CD4-positive, alpha-beta T cell (primary cell): ENCODE measurements around the gene OGG1. TPM values are rescaled to one million over a fixed set of nuclear protein-coding genes. Genes with fewer than 3 reads are reported as not detected.
"Not testable (repeated sequence)": the region's sequence is repeated elsewhere in the genome, so short reads cannot be mapped to it uniquely, and the experiment has no call there.

Source experiments
- ATAC-seq: fragments of 200-7000 bp; cut with Tn5 transposase; one replicate; pipeline ENCODE4 v1.10.0; 2022; ENCODE audit warnings: mild to moderate bottlenecking; ENCODE audit not compliant: poor library complexity
- CTCF ChIA-PET: fragments of 350-600 bp; sonication (Branson Sonifier 250); formaldehyde crosslinking; loops from one replicate; lab custom pipeline; 2021; ENCODE audit warnings: antibody characterized with exemption, inconsistent platforms; lab: Charles Lee
- POLR2A ChIA-PET: fragments of 350-600 bp; sonication (Branson Sonifier 250); formaldehyde crosslinking; loops from one replicate; lab custom pipeline; 2021; ENCODE audit warnings: antibody characterized with exemption, inconsistent platforms; lab: Charles Lee
- DNase-seq, 14 experiments: peaks; one replicate each; pipeline ENCODE4 v3.0.0-alpha.2; 2013 to 2020; ENCODE audit warnings: mixed read lengths in 2 of 14
- H3K27ac ChIP-seq, 2 donors: one replicate each; pipeline versions ENCODE4 v1.5.1 to v1.7.0; 2013; ENCODE audit warnings: low read length in 2 of 2, low read depth in 1 of 2, mild to moderate bottlenecking in 1 of 2
- H3K27me3 ChIP-seq, 2 experiments: 1 replicate in 1 of 2; 2 replicates in 1 of 2; pipeline versions ENCODE4 v1.6.1 to v1.7.0; 2013; ENCODE audit warnings: low read length in 2 of 2, control low read depth in 1 of 2, mild to moderate bottlenecking in 1 of 2, moderate library complexity in 1 of 2; ENCODE audit not compliant: insufficient read depth in 2 of 2, control insufficient read depth in 1 of 2
- H3K36me3 ChIP-seq: one replicate; pipeline ENCODE4 v1.6.1; 2013; ENCODE audit warnings: low read length, control low read depth; ENCODE audit not compliant: insufficient read depth
- H3K4me1 ChIP-seq: one replicate; pipeline ENCODE4 v1.6.1; 2013; ENCODE audit warnings: low read length, control low read depth; ENCODE audit not compliant: insufficient read depth
- H3K4me3 ChIP-seq: one replicate; pipeline ENCODE4 v1.5.1; 2013; ENCODE audit warnings: mild to moderate bottlenecking, low read length, moderate library complexity
- H3K9me3 ChIP-seq, 2 experiments: 1 replicate in 1 of 2; 2 replicates in 1 of 2; pipeline versions ENCODE4 v1.6.1 to v1.7.0; 2013; ENCODE audit warnings: low read length in 2 of 2, mild to moderate bottlenecking in 2 of 2, control low read depth in 1 of 2, moderate library complexity in 1 of 2; ENCODE audit not compliant: control insufficient read depth in 1 of 2, insufficient read depth in 1 of 2
- H3K27ac Mint-ChIP-seq: one replicate; pipeline ENCODE4 v1.8.0; 2020; ENCODE audit warnings: mixed read lengths
- H3K27me3 Mint-ChIP-seq: one replicate; pipeline ENCODE4 v1.8.0; 2021; ENCODE audit warnings: mixed read lengths
- H3K36me3 Mint-ChIP-seq: one replicate; pipeline ENCODE4 v1.8.0; 2021; ENCODE audit warnings: low read depth, mixed read lengths
- H3K4me1 Mint-ChIP-seq: one replicate; pipeline ENCODE4 v1.8.0; 2021; ENCODE audit warnings: low read depth, mixed read lengths
- H3K4me3 Mint-ChIP-seq: one replicate; pipeline ENCODE4 v1.8.0; 2020; ENCODE audit warnings: mild to moderate bottlenecking, mixed read lengths
- H3K9me3 Mint-ChIP-seq: one replicate; pipeline ENCODE4 v1.8.0; 2020; ENCODE audit warnings: mixed read lengths
- intact Hi-C, 2 experiments: fragments of 100-400 bp; cut with DNase I in 1 of 2; cut with micrococcal nuclease in 1 of 2; formaldehyde crosslinking; loops; one replicate each; pipeline versions ENCODE4 v1.15.1 to v1.9.0; 2023 to 2025; cut with DNase I, micrococcal nuclease
- total RNA-seq, 174 experiments: library from RNA in 2 of 174; stranded (reverse) in 2 of 174; gene quantifications; one replicate each; pipeline ENCODE4 v1.2.3 and lab custom pipeline; 2021 to 2026
- TF ChIP-seq, protein P1 (sequence below): fragments of 200-600 bp; IDR thresholded peaks from one replicate; pipeline ENCODE4 v1.8.0; 2022; ENCODE audit warnings: antibody characterized with exemption, mild to moderate bottlenecking

OGG1 gene
- total RNA-seq, 2 experiments from 2014 or later = 7.1 to 8.9 TPM

DNA sequence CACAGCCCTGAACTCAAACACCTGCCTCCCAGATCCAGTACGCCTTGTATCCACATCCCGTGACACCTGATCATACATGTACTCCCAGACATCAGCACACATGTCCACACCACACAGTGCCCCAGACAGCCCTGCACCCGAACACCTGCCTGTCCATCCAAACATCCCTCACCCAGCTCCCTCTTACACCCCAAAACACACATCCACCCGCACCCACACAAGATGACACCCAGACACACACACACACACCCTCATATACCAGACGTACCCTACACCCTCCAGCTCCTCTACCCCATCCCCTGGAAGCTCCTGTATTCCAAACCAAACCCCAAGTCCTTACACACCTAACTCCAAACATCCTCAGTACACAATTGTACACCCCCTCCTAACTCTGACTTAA is 19.3 kb downstream of the OGG1 start:
- no peak overlapping the region for H3K27ac ChIP-seq
- ATAC-seq = no peak
- Mint-ChIP-seq H3K36me3 (no peaks in the 10 kb centered on the region), H3K27me3 (no peaks in the 10 kb centered on the region), H3K9me3 (no peaks in the 10 kb centered on the region), H3K4me3 (peak overlapping the region; percentile 12), H3K27ac (peak overlapping the region; percentile 16), H3K4me1 (peaks cover 18% of the 10 kb centered on the region)
- H3K4me1 ChIP-seq = peaks cover 29% of the 10 kb centered on the region
- H3K36me3 ChIP-seq = no peaks in the 10 kb centered on the region
- H3K9me3 ChIP-seq = no peaks in the 10 kb centered on the region
- intact Hi-C loops = no loop called here
- no peaks in the 10 kb centered on the region for H3K27me3 ChIP-seq
- ChIA-PET POLR2A (interaction anchor here (1.2 to 2.7 kb wide), 3 partner anchors 11 to 24 kb away, joined by 6 to 11 read pairs (median 7); partner anchors contain the start of genes ARPC4, OGG1 and TADA3), CTCF (no interaction called here)
- DNase-seq = no peak
- peak overlapping the region; percentile 53 for H3K4me3 ChIP-seq
- TF ChIP-seq, protein P1, sequence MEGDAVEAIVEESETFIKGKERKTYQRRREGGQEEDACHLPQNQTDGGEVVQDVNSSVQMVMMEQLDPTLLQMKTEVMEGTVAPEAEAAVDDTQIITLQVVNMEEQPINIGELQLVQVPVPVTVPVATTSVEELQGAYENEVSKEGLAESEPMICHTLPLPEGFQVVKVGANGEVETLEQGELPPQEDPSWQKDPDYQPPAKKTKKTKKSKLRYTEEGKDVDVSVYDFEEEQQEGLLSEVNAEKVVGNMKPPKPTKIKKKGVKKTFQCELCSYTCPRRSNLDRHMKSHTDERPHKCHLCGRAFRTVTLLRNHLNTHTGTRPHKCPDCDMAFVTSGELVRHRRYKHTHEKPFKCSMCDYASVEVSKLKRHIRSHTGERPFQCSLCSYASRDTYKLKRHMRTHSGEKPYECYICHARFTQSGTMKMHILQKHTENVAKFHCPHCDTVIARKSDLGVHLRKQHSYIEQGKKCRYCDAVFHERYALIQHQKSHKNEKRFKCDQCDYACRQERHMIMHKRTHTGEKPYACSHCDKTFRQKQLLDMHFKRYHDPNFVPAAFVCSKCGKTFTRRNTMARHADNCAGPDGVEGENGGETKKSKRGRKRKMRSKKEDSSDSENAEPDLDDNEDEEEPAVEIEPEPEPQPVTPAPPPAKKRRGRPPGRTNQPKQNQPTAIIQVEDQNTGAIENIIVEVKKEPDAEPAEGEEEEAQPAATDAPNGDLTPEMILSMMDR = no peak

DNA sequence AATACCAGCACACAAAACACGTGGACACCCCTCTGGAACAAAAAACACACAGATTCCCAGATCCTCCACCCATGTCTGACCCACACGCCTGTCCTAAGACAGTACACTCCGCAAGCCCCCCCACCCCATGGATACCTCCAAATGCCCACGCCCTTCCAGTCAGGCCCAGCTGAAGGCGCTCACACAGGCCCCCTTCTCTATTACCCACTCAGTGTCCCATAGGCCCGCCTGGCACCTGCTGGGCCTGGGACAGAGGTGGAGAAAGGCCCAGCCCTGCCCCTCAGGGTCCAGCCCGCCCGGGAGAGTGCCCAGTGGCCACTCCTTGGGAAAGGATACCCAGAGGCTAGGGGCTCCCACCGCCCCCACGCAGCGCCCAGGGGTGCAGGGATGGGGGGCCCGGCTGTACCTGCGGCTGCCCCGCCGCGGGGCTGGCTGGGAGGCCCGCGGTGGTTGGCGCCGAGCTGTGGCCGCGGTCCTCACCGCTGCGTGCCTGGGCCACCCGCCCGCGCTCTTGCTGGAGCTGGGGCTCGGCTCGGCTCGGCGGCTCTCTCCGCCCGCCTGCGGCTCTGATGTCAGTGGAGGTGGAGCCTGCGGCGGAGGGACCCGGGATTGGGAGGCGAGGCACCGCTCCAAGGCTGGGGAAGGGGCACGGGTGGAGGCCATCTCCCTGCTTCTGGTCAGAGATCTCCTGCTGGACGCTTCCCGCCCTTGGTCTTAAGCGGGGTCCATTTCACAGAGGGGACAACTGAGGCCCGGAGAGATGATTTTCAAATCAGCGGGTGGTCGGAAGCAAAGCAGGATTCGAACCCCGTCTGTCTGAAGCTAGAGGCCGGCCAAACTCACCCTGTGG is 19.9 kb downstream of the OGG1 start, which contains the start of gene CAMK1:
TSS of gene CAMK1 (minus strand) at position 522 of the 850 bp plus-strand sequence. CDS start 2,198 bp downstream, outside the sequence.
- peak within 1 kb of the TSS; percentile 35 for H3K4me3 Mint-ChIP-seq
- no peaks in the 10 kb centered on the region for H3K36me3 Mint-ChIP-seq
- CTCF ChIA-PET = no interaction called here

DNA sequence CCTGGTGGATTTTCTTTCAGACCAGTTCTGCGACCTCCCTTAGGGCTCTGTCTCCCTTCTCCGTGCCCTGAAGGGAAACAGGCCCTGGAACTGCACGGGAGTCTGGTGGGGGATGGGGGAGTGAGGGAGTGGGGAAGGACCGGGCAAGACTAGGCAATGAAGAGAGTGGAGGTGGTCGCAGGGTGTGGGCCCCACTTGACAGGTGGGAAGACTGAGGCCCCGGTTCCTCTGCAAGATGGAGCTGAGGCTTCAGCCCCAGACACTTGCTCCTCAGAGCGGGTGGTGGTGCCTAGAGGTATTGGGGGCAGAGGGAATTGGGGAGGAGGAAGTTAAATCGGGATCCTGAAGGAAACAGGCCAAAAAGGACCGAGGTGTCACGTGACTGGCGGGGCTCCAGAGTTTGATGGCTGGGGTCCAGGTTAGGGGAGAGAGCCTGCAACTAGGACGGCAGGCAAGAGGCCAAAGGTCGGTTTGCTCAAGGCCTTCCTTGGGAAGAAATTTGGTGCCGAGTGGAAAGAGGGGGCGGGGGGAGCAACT is 20.6 kb downstream of the OGG1 start:
- DNase-seq (no peak), ATAC-seq (no peak)
- Histone ChIP-seq H3K9me3 (no peaks in the 10 kb centered on the region), H3K36me3 (no peaks in the 10 kb centered on the region), H3K4me3 (peak overlapping the region; percentile 53), H3K4me1 (peaks cover 29% of the 10 kb centered on the region), H3K27me3 (no peaks in the 10 kb centered on the region), H3K27ac (no peak overlapping the region)
- H3K4me3 Mint-ChIP-seq = peak overlapping the region; percentile 35
- no peaks in the 10 kb centered on the region for H3K27me3 Mint-ChIP-seq
- H3K9me3 Mint-ChIP-seq = no peaks in the 10 kb centered on the region
- ChIA-PET POLR2A (interaction anchor here (0.6 to 2.7 kb wide), 5 partner anchors 10 to 266 kb away, joined by 3 to 11 read pairs (median 6); partner anchors contain the start of genes ARPC4, OGG1 and TADA3), CTCF (no interaction called here)
- no peaks in the 10 kb centered on the region for H3K36me3 Mint-ChIP-seq
- TF ChIP-seq, protein P1 = no peak
- no peak overlapping the region for H3K27ac Mint-ChIP-seq
- intact Hi-C loops = loop anchor here in 1 of 2 experiments (1.0 kb wide), 1 partner anchor 10 kb away; no protein-coding TSS in a partner anchor
- H3K4me1 Mint-ChIP-seq = peaks cover 18% of the 10 kb centered on the region

More for the DNA sequence above, 19.9 kb downstream of the OGG1 start, which contains the start of gene CAMK1:
- H3K36me3 ChIP-seq = no peaks in the 10 kb centered on the region
- POLR2A ChIA-PET = interaction anchor here (0.6 to 2.7 kb wide), 5 partner anchors 11 to 267 kb away, joined by 3 to 11 read pairs (median 6); partner anchors contain the start of genes ARPC4, OGG1 and TADA3
- TF ChIP-seq, protein P1 = no peak
- no peak within 1 kb of the TSS for H3K27ac ChIP-seq
- no peaks in the 10 kb centered on the region for H3K27me3 ChIP-seq
- peak; percentile 97 for ATAC-seq
- intact Hi-C loops = loop anchor here in 1 of 2 experiments (1.0 kb wide), 1 partner anchor 9 kb away; no protein-coding TSS in a partner anchor
- peaks cover 29% of the 10 kb centered on the region for H3K4me1 ChIP-seq
- peaks cover 18% of the 10 kb centered on the region for H3K4me1 Mint-ChIP-seq
- peak within 1 kb of the TSS; percentile 53 for H3K4me3 ChIP-seq
- H3K27me3 Mint-ChIP-seq = no peaks in the 10 kb centered on the region
- no peaks in the 10 kb centered on the region for H3K9me3 Mint-ChIP-seq
- peak; percentile 28 to 71 (median 48) for DNase-seq
- no peaks in the 10 kb centered on the region for H3K9me3 ChIP-seq
- peak within 1 kb of the TSS; percentile 16 for H3K27ac Mint-ChIP-seq

DNA sequence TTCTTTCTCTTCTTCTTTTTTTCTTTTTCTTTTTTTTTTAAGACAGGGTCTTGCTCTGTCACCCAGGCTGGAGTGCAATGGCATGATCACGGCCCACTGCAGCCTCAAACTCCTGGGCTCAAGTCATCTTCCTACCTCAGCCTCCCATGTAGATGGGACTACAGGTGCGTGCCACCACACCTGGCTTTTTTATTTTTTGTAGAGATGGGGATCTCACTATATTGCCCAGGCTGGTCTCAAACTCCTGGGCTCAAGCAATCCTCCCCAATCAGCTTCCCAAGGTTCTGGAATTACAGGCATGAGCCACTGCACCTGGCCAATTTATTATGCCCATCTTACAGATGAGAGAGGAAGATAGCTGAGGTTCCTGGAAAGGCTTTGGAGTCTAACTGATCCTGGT is 21.3 kb downstream of the OGG1 start:
- ChIA-PET POLR2A (interaction anchor here (0.8 to 2.7 kb wide), 3 partner anchors 9 to 22 kb away, joined by 3 to 11 read pairs (median 7); partner anchors contain the start of genes ARPC4 and TADA3), CTCF (interaction anchor here (0.7 kb wide), 1 partner anchor 14 kb away, joined by 3 read pairs; no protein-coding TSS in a partner anchor)
- peaks cover 29% of the 10 kb centered on the region for H3K4me1 ChIP-seq
- H3K9me3 Mint-ChIP-seq, DNase-seq, H3K9me3 ChIP-seq, H3K27ac Mint-ChIP-seq, H3K27me3 ChIP-seq, H3K4me3 ChIP-seq, H3K27me3 Mint-ChIP-seq, H3K27ac ChIP-seq, H3K36me3 ChIP-seq, intact Hi-C loops, H3K36me3 Mint-ChIP-seq, ATAC-seq: not testable (repeated sequence)
- peak overlapping the region; percentile 49 for H3K4me3 Mint-ChIP-seq
- H3K4me1 Mint-ChIP-seq = peaks cover 18% of the 10 kb centered on the region
